Measurements from ENCODE around the gene LRRTM1.

LRRTM1 gene, protein sequence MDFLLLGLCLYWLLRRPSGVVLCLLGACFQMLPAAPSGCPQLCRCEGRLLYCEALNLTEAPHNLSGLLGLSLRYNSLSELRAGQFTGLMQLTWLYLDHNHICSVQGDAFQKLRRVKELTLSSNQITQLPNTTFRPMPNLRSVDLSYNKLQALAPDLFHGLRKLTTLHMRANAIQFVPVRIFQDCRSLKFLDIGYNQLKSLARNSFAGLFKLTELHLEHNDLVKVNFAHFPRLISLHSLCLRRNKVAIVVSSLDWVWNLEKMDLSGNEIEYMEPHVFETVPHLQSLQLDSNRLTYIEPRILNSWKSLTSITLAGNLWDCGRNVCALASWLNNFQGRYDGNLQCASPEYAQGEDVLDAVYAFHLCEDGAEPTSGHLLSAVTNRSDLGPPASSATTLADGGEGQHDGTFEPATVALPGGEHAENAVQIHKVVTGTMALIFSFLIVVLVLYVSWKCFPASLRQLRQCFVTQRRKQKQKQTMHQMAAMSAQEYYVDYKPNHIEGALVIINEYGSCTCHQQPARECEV

DNA sequence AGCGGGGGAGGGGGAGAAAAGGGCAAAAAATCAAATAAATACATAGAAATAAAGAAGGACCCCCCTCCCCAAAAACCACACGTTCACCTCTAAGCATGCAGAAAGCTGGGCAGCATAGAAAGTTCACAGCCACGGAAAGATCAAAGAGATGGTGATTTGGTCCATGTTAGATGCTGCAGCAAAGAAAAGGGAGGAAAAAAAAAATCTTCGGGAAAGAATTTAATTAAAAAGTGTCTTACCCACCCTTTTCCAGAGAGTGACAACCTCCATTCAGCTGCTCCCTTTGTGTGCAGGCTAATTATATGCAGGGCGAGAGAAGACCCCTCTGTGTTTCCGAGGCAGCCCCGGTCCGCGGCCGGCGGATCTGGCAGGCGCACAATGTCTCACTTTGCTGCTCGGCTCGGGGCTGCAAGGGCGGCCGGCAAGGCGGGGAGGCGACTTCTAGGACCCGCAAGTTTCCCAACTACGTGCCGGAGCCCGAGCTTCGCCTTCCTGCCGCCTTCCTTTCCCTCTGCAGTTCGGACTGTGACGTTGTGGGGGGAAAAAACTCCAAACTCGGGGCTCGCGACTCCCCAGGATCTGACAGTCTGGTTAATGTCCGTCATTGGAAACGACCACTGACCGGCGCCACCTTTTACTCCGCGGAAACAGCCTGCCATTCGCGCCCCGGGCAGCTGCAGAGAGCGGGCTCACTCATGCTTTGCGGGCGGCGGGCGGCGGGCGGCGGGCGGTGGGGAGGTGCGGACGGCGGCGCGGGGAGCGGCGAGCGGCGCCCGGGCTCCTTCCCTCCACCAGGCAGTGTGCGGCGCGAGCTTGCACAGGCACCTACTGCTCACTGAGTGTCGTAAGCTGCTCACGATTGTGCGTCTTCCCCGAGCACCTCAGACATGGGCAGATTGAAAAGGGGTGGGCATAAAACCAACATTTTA lies at the start of gene LRRTM1:
Gene LRRTM1, minus strand, starts transcription at position 844 of the 929 bp plus-strand sequence. CDS start 933 bp downstream, outside the sequence.
- no peak for FAIRE-seq

DNA sequence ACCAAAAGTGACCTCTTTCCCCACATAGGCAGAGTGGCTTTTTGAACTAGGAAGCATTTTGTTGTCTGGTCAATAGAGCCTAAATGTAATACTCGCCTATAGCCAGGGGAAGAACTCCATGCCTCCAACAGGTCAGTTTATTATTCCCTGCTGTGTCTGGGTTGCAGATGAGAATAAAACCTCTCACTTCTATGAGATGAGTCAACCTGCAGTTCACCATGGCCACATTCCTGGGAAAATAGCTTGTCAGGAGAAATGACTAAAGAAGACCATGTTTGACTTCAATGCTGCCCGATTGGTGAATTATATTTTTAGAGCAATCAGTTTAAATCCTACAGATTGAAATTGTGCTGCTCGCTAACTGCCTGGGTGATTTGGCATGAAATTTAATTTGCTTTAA lies 46.7 kb upstream of the LRRTM1 start:
- no peak for FAIRE-seq

DNA sequence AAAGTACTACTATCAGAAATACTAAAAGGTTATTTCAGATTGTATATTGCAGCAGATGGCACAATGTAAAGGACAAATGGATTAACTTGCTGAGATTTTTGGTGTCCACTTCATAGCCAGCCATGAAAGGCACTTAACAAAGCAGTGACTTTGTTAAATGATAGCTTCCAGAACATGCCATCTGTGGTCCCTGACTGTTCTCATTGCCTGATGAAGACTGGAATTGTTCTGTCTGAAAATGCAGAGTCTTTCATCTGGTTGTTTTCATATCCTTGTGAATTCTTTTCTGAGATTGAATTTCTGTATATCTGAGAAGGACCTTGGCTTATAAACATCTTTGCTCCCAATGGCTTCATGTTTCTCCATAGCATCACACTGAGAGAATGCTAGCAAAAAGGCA lies 44.4 kb upstream of the LRRTM1 start:
- no peak for FAIRE-seq

DNA sequence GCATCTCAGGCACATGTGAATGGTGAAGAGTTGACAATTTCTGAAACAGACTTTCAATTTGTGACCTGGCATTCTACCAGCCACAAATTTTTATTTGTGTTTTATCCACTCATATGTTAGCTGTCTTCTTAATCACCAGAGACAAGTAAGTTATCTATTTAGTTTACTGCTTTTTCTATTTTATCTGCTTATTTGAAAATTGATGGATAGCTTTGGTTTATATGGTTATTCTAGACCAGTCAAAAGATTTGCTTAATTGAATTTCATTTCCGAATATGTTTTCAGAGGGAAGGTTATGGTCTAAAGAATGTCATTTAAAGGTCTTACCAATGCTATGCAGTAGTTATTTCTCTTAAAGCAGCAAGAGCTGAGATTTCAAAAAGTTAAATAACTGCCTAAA lies 43.5 kb upstream of the LRRTM1 start:
- FAIRE-seq, result no peak

DNA sequence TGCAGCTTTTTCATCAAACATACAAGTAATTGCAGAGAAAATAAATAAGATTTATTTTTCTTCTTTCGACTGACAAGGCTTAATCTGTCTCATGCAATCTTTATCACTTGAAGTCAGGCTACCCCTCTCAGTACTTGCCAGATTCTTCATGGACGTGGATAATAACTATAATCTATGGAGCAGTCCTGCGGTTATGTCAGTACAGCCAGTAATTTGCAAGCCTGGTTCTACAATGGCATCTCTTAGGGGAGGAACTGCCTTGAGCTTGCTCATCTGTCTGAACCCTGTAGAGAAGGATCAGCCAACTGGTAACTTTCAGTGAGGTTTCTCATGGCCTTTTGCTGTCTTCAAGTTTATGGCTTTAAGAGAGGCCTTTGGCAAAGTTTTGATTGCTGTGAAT lies 35.5 kb upstream of the LRRTM1 start:
- FAIRE-seq, result no peak

DNA sequence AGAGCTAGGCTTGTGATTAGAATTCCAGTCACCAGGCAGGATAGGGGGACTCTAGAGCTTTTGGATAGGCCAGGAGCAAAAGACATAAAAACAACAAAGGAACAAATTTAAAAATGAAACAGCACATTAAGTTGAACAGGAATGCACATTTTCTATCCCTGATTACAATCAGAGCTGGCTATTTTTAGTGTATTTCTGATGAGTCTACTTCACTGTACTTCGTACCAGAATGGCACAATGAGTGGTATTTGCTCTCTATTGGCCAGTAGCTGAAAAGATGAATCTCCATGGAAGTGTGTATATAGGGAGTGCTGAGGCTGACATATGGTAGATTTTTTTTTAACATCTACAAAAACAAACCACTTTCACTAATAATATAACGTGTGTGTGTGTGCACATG lies 34.2 kb upstream of the LRRTM1 start:
- no peak for FAIRE-seq

DNA sequence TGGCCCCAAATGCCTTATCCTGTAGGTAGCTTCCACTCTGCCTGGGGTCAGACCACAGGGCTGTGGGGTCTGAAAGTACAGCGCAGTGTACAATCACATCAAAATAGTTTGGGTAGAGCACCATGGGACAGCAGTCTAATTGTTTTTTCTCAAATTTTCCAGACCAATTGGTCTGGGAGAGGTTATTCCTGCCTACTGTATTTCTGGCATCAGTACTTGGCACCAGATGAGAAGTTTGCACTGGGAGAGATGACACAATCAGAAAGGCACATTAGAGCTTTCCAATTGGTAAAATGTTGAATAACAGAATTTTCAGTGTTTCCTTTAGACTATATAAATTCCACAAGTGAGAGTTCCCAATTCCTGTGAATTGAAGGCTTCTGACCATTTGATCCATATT lies 30.9 kb upstream of the LRRTM1 start:
- no peak for FAIRE-seq

DNA sequence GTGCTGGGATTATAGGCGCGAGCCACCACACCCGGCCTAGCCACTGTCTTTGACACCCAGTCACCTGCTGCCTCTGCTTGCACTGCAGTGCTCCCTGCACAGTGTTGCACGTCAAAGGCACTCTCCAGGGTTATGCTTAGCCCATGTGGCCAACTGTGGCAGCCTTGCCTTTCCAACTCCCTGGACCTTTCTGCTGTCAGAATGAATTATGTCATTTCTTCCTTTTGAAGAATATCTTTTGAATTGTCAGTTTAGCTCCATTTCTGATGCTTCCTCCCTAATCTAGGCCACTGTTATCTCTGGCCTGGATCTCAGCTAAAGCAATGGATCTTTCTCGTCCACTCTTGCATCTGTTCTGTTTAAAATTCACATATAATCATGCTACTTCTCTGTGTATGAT lies 29.3 kb upstream of the LRRTM1 start:
- FAIRE-seq, result no peak

DNA sequence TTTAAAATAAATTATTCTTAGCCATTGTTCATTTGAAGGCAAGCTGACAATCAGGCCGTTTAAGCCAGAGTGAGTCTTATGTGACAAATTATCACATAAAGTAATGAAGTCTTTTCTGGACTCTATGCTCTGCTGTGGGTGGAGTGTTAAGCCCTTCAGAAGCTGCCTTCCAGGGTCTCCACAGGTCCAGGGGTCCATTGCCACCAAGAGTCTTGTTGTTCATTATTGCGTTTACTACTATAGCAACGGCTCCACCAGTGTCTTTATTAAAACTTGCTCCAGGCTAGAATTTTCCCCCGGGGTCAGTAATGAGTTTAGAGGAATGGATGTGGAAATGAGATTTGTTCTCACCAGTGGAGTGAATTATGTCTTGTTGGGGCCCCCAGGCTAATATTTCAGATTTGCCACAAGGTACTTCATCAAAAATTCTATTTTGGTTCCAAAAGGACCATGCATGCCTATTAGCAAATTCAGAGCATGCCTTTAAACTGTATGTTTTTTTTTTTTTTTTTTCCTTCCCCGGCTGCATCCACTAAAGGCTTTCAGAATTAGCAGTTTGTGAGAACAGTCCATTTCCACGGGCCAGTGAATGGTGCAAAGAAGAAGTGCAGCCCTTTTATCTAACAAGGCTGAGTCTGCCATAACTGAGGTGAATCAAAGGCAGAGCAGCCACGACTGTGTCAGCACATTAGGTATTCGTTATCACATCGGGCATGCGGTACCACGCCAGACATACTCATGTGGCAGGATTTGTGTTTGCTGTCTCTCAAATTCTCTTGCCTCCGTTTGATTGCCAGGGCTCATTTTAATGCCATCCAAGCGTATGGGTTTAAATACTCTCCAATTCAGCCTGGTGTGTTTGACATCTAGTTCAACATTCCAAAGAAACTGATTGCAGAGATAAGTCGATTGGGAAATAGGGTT lies 26.2 kb upstream of the LRRTM1 start:
- FAIRE-seq, result no peak

DNA sequence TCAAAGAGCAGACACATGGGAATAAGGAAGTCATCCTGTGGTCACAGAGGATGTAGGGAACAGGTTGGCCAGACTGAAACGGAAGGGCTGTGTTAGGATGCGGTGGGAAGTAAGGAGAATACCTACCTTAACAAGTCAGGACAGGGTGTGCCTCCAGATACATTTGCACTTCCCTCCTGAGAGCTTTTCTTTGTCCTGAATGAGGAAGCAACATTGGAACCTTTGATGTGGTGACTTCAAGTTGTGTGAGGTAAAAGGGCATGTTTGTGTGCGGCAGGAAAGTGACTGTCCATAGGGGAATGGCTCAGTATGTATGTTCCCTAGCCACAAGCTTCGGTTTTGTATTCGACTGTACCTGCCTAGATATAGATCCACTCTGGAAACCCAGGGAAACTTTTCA lies 24.9 kb upstream of the LRRTM1 start:
- no peak for FAIRE-seq

DNA sequence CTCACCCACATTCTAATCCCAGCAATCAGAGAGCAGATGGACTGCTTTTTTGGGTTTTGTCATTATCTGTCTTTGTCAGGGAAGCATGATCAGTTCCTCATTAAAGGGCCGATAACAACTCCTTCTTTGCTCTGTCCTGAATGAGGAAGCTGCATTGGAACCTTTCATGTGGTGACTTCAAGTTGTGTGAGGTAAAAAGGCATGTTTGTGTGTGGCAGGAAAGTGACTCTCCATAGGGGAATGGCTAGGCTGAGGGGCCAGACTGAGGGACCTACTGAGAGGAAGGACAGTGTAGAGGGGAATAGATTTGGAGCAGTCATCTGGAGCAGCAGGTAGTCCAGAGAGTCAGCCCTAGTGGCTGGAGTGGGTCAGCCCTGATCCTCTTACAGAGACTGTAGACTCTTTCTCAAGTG lies 23.6 kb upstream of the LRRTM1 start:
- no peak for FAIRE-seq

DNA sequence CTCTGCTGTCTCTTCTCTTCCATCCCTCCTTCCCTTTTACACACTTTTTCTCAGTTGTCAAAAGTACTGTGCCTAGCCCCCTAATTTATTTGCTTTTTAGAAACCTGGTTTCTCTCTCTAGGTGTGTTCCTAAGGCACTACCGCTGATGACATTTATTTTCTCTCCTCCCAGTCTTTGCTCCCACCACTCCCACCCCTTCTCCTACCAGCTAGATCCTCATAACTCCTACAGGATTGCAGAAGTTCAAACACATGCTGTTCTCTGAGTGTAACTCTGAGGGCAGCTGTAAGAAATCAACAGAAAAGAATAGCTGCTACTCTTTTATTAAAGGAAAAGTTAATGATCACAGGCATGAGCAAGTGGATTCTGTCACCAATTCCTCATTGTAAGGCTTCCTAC lies 22.3 kb upstream of the LRRTM1 start:
- no peak for FAIRE-seq

DNA sequence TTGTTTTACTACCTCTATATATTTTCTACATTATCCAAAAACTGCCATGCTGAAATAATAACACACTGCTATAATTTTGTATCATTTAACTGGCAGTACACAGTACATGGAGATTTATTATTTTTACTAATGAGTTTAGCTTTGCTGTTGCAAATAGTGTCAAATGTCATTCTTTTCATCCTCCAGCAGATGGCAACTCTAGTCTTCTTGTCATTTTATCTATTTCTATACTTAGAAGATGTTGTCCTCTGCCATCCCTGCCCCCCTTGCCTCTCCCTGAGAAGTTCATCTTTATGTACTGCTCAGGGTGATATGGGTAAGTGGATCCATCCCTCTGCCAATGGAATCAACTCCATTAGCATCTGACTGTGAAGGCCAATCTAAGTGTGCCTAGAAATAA lies 21.7 kb upstream of the LRRTM1 start:
- peak; percentile 12 for FAIRE-seq

DNA sequence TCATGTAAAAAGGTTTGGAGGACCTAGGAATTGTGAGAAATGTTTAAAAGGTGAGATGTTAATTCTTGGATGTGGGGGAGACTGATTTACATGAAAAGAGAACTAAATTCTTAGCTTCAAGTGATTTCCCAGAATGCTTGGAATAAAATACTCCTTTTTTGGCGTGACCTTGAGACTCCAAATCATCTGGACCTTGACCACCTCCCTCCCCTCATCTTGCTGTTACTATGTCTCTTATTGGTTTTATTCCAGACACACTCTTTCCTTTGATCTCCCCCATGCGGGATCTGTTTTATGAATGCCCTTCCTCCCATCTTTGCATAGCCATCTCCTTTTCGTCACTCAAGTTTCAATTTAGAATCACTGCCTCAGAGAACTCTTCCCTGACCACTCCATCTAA lies 20.0 kb upstream of the LRRTM1 start:
- FAIRE-seq, result no peak

DNA sequence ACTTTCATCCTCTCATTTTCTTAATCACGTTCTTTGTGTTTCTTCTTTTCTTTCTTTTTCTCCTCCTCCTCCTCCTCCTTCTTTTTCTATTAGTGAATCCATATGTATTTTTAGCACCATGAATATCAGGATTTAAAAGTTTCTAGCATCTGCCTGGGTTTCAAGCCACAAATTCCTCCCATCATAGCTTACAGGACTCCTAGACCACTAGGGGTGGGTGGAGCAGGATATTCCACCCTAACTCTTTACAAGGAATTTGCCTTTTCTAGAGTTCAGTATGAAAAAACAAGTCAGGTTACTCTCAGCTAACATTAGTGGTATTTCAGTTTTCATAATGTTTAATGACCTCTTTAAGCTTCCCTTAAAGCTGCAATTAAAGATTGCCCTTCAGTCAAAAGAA lies 19.1 kb upstream of the LRRTM1 start:
- no peak for FAIRE-seq

DNA sequence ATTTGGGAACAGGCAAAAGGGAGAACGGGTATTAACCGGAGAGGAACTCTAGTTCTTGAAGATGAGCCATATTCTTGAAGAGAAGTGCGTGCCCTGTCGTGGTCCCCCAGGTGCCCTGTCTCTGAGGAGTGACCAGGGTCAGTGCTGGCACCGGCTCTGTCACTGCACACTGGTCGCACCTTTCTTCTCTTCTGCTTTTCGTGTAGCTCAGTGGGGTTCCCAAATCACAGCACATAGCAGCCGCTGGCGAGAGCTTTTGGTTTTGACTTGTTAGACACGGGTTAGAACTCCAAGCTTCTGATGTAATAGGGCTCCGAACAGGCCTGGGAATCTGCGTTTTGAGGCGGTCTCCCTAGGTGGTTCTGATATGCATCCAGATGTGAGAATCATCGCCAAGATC lies 18.4 kb upstream of the LRRTM1 start:
- no peak for FAIRE-seq

DNA sequence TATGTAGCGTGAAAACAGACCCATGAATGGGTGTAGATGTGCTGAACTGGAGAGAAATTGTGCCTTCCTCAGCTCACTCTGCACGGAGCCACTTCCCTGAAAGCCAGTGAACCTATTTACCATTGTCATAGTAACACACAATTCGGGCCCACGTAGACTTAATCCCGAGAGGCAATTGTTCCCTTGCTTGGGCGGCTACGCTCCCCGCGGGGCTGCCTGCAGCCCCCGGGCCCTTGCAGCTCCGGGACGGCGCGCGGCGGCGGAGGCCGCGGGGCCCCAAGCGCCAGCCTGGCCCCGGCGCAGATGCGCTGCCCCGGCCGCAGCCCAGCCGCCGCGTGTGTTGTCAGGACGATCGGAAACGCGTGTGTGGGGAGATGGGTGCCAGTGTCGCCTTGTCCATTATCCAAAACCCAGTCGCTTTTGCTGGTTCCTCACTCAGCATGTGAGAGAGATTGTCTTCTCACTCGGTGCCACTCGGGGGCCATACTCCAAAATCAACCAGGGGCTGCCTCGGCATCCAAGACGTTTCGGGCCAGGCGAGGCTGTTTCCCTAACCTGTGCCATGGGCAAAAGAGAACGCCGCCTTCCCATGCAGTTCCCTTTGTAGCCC lies 17.9 kb upstream of the LRRTM1 start:
- no peak for FAIRE-seq

DNA sequence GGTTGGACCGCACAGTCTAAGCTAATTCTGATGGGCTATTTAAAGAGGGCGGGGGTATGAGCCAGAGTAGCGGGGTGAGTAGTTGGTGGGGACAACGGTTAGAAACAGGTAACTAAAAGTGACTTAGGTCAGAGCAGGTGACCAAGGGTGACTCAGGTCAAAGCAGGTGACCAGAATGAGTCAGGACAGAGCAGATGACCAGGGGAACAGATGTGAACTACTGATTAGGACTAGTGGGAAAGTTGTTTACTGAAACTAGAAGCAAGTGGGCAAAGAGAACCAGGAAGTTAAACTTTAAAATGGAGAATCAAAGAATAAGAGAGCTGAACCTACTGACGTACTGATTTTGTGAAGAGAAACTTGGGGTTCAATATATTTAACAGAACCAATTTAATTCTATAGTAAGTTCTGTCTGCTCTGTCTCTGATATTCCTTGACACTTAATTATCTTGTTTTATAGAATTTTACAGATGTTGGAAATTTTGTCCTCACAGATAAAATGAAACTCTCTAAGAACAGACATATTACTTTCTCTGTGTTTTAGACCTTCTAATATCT lies 7.8 kb upstream of the LRRTM1 start:
- FAIRE-seq, result no peak

DNA sequence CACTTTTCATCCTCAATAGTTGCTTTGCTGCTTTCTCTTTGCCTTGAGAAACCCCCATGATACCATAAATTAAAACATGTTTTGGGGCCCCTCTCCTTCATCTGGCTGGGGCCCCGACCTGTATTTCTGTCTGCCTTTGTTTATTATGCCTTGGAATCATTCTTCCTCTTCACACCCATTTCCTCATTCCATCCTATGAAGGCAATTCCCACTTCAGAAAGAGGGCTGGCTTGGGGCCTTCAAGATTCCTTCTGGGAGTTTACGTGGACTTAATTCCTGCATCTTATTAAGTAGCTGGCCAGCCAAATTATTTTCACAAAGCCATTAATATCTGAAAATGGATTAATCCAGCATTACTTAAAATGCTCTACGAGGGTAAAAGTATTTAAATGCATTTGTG lies 6.8 kb upstream of the LRRTM1 start:
- no peak for FAIRE-seq

DNA sequence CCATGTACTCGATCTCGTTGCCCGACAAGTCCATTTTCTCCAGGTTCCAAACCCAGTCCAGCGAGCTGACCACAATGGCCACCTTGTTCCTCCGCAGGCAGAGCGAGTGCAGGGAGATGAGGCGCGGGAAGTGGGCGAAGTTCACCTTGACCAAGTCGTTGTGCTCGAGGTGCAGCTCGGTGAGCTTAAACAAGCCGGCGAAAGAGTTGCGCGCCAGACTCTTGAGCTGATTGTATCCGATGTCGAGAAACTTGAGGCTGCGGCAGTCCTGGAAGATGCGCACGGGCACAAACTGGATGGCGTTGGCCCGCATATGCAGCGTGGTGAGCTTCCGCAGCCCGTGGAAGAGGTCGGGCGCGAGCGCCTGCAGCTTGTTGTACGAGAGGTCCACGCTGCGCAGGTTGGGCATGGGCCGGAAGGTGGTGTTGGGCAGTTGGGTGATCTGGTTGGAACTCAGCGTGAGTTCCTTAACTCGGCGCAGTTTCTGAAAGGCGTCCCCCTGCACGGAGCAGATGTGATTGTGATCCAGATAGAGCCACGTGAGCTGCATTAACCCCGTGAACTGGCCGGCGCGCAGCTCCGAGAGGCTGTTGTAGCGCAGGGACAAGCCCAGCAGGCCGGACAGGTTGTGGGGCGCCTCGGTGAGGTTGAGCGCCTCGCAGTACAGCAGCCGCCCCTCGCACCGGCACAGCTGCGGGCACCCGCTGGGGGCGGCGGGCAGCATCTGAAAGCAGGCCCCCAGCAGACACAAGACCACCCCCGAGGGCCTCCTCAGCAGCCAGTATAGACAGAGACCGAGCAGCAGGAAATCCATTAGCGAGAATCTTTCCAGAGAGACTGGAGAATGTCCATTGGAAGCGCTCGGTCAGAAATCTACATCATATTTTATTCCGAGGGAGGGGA lies 1.3 kb downstream of the LRRTM1 start:
- FAIRE-seq, result no peak

Data from endometrium (tissue), 2 donors.